GM18951 (cell line): ENCODE data around the gene MICALL2.

Experiments
- POLR2A ChIP-seq: IDR thresholded peaks from 4 replicates; pipeline ENCODE4 v1.6.1; 2011; ENCODE audit warnings: mild to moderate bottlenecking; ENCODE audit not compliant: insufficient read length, insufficient read depth; ENCODE audit errors: extremely low read depth
- in situ Hi-C: fragments of 300-500 bp; cut with MboI; formaldehyde crosslinking; loops from one replicate; pipeline ENCODE4 v1.12.0; 2022; ENCODE audit warnings: low sequenced_read_pairs, mixed read lengths, inconsistent platforms; ENCODE audit not compliant: unreplicated experiment

Gene MICALL2

DNA sequence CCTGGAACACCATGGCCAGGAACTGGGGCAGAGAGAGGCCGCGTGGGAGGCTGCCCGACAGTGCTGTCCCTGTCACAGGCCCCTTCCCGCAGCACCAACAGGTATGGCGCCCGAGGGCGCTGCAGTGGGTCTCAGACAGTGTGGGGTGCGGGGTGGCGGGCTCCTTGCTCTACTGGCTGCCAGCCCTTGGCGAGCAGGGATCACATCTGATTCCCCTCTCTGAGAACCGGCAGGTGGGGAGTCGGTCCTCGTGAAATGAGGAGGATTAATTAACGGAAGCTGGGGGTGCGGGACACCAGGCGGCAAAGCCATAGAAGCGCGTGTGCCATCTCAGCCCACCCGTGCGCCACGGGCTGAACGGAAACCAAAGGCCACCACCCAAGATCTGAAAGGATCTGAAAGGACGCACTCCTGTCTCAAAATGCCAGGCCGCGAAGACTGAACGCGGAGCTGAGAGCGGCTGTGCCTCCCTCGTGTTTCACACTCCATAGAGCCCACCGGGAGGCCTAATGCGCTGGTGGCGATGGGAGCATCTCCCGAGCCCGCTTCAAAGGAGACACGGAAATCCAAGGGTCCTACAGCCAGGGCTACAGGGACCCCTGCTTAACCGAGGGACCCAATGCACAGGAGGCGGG is 38.1 kb upstream of the MICALL2 start:
- in situ Hi-C loops = no loop called here
- no peak for TF ChIP-seq POLR2A

DNA sequence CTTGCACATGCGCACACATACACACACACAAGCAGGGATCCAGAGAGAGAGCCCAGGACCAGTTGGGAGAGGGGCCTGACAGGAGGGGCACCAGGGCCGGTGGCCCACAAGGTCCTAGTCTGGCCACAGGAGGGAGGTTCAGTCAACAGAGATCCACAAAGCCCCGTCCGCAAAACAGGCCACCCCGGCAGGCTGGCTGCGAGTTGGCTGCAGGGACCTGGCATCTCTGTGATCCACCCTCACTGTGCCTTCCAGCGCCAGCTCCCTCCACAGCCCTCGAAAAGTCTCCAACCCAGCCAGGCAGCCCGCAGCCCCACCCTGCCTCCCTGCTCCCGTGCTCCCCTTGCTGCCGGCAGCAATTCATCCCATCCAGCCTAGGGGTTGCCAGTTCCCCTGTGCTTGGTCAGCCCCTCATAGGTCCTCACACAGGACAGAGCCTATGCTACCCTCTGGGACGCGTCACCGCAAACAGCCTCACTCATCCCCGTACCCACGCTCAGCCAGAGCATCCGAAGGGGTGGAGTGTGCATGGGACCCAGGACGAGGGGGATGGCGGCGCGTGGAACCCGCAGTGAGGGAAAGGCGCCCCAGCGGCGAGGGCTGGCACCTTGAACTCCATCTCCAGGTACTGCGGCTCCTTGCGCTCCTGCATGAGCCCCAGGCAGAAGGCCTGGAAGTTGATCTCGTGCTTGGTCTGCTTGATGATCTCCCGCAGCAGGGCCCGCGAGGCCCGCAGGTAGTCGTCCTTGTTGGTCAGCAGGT is 37.4 kb upstream of the MICALL2 start:
- TF ChIP-seq POLR2A = no peak
- in situ Hi-C loops = no loop called here

DNA sequence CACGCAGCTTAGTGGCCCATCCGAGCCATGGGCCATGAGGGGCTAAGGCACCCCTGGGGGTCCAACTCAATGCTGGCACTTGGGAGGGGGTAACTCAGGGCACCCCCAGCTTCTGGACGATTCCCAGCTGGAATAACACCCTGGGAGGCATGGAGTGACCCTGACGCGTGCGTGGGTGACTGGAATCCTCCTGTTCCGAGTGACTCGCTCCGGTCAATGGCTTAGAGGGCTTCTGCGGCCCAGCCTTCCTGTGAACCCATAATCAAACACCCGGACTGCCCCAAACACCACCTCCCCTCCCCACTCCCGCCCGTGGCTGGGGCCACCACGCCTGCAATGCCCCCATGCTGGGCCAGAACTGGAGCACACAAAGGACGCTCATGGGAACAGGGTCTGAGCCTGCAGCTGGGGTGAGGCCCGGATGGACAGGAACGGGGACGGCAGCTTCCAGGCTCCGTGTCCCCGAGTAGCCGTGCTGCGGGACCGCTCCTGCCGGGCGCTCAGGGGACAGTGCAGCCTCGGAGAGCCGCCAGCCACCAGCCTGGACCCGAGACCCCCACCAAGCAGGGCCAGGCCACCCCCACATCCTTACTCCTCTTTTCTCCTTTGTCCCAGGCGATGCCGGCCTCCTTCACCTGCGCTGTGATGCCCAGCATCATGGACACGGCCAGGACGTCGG is 36.4 kb upstream of the MICALL2 start:
- no peak for TF ChIP-seq POLR2A
- in situ Hi-C loops = no loop called here

DNA sequence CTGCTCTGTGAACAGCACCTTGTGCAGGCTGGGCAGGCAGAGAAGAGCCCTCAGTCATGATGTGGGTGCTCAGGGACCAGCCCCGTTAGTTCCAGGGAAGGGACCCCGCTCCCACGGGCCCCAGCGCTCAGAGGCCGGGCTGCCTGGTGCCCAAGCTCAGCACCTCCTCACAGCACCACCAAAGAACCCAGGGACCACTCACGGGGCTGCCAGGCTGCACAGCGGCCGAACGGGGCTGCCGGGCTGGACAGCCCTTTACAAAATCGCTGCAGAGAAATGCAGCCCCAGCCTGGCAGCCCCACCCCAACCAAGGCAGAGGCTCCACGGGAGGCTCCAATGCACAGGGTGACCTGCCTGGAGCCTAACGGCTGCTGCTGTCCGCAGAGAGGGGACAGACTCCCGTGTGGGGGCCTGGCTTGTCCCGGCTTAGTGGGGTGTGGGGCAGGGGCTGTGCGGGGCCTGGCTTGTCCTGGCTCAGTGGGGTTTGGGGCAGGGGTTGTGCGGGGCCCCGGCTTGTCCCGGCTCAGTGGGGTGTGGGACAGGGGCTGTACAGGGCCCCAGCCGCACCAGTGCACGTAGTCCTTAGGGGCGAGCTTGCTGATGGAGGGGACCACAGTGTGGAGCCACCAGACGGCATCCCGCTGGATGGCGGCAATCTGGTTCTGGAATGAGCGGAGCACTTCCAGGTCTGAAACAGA is 35.7 kb upstream of the MICALL2 start:
- in situ Hi-C loops = no loop called here
- no peak for TF ChIP-seq POLR2A

DNA sequence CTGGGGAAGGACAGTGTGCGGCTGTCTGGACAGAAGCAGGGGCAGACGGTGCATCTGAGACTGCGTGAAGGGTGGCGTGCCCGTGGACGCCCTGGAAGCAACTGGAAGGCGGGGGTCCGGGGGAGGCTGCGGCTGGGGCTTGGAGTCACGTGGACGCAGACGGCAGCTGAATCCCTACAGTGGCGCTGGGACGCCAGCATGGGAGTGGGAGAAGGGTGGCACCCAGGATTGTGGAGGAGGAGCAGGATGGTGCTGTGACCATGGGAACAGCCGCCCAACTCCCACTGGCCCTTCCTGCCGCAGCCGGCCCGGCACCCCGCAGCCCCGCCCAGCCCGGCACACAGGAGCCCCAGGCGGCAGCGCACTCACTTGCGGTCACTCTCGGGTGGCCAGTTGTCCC is 35.2 kb upstream of the MICALL2 start:
- in situ Hi-C loops = no loop called here
- no peak for TF ChIP-seq POLR2A

DNA sequence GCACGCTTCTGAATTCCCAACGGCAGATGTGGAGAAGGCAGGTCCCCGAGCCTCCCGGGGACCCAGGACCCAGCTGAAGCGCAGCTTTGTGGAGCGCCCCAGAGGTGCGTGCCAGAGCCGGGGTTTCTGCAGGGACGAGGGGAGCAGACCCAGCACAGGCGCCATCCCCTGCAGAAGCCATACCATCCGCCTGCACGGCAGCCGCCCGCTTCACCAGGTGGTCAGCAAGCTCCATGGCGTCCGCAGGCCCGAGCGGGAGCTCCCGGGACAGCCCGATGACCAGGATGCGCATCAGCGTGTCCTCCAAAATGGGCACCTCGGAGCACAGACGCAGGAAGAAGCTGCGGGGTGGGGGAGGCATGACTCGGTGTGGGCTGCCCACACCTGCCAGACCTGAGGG is 34.3 kb upstream of the MICALL2 start:
- in situ Hi-C loops = no loop called here
- no peak for TF ChIP-seq POLR2A

DNA sequence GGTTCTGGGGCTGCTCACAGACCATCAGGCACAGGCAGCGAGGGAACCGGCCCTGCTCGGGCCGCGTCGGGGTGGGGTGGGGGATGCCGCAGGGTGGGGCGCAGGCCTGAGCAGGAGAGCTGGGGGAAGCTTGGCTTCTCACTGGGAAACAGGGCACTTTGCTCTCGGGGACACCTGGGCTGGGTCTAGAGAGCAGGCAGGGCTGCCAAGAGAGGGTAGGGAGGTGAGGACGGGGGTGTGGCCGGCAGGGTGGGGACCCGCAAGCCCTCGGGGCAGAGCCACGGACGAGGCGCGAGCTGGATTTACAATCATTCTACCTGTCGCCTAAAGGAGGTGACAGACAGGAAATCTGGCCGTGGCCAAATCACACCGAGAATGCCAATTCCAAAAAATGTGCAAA is 33.9 kb upstream of the MICALL2 start:
- TF ChIP-seq POLR2A = no peak
- in situ Hi-C loops = no loop called here

DNA sequence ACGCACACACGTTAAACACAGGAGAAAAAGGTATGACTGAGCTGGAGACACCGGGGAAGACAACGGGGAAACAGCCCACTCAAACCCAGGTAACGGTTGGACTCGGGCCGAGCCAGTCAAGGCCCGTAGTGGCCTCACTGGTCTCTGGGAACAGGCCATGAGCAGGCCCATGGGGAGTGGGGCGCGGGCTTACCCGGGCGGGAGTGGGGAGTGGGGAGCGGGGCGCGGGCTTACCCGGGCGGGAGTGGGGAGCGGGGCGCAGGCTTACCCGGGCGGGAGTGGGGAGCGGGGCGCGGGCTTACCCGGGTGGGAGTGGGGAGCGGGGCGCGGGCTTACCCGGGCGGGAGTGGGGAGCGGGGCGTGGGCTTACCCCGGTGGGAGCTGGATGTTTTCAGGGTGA is 33.4 kb upstream of the MICALL2 start:
- in situ Hi-C loops = no loop called here
- no peak for TF ChIP-seq POLR2A

DNA sequence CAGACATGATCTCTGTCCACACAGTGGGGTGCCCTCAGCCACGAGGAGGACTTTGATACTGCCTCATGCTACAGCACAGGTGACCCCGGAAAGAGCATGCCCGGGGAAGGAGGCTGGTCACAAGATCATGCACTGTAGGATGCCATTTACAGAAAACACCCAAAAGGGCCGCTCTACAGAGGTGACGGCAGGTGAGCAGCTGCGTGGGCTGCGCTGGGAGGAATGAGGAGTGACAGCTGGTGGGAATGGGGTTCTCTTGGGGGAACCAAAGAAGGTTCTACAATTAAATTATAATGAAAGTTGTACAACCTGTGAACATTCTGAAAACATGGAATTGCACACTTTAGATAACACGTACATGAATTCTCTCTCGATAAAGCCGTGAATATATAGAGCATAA is 33.0 kb upstream of the MICALL2 start:
- no peak for TF ChIP-seq POLR2A
- in situ Hi-C loops = no loop called here

DNA sequence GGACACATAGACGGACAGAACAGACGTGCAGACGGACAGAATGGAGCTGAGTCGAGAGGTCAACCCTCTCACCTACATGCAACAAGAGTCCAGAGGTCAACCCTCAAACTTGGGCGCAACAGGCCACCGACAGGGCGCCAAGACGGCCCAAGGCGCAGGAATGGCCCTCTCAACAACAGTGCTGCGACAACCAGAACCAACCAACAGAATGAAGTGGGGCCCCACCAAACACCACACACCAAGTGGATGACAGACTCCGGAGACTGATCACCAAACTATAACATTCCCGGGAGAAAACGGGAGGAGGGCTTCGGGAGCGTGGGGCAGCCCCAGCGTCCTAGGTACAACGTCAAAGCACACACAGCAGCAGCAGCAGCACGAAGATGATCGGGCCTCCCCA is 31.6 kb upstream of the MICALL2 start:
- TF ChIP-seq POLR2A = no peak
- in situ Hi-C loops = no loop called here

DNA sequence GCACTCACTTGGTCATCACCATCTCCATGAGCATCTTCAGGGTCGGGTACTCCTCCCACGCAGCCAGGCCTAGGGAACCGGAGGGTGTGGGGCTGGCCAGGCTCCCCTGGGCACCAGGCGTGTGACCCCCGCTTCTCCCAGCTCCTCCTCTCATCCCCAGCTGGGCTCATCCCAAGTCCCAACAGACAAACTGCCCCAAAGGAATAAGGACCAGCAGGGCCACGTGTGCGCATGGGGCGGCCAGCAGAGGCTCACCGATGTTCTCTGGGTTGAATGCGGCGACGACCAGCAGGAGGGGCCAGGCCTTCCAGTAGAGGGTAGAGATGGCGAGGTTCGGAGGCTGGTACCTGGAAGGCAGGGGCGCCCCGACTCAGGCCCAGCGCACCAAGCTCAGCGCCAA is 30.1 kb upstream of the MICALL2 start:
- TF ChIP-seq POLR2A = no peak
- in situ Hi-C loops = no loop called here

DNA sequence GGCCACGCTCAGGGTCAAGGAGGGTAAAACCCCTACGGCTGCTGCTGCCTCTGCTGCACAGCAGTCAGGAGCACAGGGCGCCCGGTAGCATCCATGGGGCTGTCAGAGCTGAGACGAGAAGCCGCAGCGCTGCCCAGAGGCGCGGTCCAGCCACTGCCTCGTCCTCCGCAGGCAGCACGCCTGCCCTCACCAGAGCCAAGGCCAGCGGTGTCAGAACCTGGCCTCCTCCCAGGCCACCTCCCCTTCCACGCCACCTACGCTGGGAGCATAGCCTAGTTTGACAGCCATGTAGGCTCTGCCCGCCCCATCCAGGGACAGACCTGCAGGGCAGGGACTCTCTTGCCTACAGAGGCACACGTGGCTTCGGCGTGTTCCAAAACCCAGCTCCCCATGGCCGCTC is 28.7 kb upstream of the MICALL2 start:
- no peak for TF ChIP-seq POLR2A
- in situ Hi-C loops = no loop called here

DNA sequence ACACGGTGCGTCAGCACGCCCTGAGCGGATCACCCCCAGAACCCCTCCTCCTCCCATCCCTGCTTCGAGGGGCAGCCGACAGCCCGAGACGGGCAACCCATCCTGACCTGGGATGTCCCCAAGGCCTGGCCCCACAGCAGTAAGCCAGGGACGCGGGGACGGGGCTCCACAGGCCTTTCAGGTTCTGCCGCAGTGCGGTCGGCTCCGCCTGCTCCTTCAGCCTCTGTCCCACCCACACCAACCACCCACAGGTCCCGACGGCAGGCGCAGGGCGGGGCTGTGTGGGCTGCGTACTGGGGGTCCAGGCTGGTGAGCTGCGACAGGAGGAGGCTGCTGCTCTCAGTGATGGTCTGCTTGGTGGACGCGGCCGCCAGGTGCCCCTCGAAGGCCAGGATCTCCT is 28.2 kb upstream of the MICALL2 start:
- no peak for TF ChIP-seq POLR2A
- in situ Hi-C loops = no loop called here

DNA sequence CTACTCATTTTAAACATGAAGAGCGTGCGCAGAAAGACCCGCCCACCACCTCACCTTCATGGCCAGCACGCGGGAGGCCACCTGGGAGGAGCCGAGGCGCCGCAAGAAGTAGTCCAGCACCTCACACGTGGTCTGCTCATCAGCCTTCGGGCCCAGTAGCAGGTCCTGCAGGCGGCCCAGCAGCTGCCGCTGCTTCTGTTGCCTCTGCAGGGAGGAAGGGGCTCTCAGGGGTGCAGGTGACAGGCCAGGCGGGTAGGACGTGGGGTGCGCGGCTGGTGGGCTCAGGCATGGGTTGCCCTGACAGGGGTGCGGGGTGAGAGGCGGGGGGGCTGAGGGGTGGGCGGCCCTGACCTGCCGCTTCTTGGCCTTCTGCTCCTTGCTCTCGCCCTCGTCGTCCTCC is 27.3 kb upstream of the MICALL2 start:
- in situ Hi-C loops = no loop called here
- TF ChIP-seq POLR2A = no peak

DNA sequence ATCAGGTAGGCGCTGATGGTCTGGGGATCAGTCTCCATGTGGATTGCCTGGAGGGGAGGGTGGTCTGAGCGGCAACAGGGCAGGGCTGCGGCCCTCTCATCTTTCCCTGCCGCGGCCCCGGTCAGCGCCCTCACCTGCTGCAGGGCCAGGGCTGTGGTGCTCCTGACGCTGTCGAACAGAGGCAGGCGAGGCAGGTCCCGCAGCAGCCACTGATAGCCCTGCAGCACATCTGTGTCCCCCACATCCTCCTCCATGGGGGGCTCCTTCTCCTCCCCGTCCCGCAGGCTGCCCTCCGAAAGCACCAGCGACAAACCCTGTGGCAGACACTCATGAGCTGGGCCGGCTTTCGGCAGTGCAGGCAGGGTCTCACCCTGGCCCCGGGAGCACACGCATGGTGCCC is 25.9 kb upstream of the MICALL2 start:
- no peak for TF ChIP-seq POLR2A
- in situ Hi-C loops = no loop called here
